Measurements from ENCODE around the gene CDPF1. TPM values are rescaled to one million over a fixed set of nuclear protein-coding genes. Genes with fewer than 3 reads are reported as not detected.

The CDPF1 gene
- total and polyA plus RNA-seq, 2 of the 4 experiments (the other 2 are of a cell fraction): 11.5 to 14.5 TPM

GRCh38 chr22:46289244-46289891 lies 39.3 kb upstream of the CDPF1 start:
- H2AK5ac ChIP-seq (ENCODE audit: low read depth, low read length): no peak overlapping the region
- no peak overlapping the region for H3K23ac ChIP-seq (ENCODE audit: low read depth, low read length)
- H2AFZ ChIP-seq (replicated peaks; ENCODE audit: low read length, poor library complexity): no peak overlapping the region
- no peaks in the 10 kb centered on the region for H3K27me3 ChIP-seq (ENCODE audit: control insufficient read depth, insufficient read depth, low read length)
- H3K4ac ChIP-seq (ENCODE audit: low read depth, low read length): no peak overlapping the region
- H3K27ac ChIP-seq (ENCODE audit: insufficient read depth, low read length): no peak overlapping the region
- H3K18ac ChIP-seq (ENCODE audit: low read depth, low read length): no peak overlapping the region
- 0 out of 2 replicates have a peak, but pooled peaks cover 6% of the 10 kb centered on the region for H3K9me1 ChIP-seq (ENCODE audit: insufficient read depth, low read length)
- no peak overlapping the region for H2BK20ac ChIP-seq (ENCODE audit: low read depth, low read length)
- H2BK120ac ChIP-seq (ENCODE audit: low read depth, low read length): no peak overlapping the region
- H2BK15ac ChIP-seq (ENCODE audit: low read depth, low read length): no peak overlapping the region
- DNase-seq (no peak), ATAC-seq (ENCODE audit: low read depth) (no peak)
- ChIA-PET CTCF (no interaction called here), POLR2A (ENCODE audit: unreplicated experiment) (interaction anchor here (0.5 kb wide), 1 partner anchor 216 kb away, joined by 4 read pairs; no protein-coding TSS in a partner anchor)
- no peak overlapping the region for H3K4me3 ChIP-seq (ENCODE audit: insufficient read depth, low read depth, low read length)
- WGBS, 2 experiments (ENCODE audit: extremely low coverage in 2 of 2, insufficient read length in 1 of 2): 94% methylated on average over 7 of the region's 33 CpGs; no CpG with 5 or more reads in 1 of the 2 experiments
- no peak overlapping the region for H3K9ac ChIP-seq (ENCODE audit: low read depth, low read length)
- H4K8ac ChIP-seq (ENCODE audit: low read depth in 2 of 2, low read length in 2 of 2): no peak overlapping the region
- intact Hi-C loops (cut with micrococcal nuclease): no loop called here
- no peaks in the 10 kb centered on the region for H3K79me1 ChIP-seq (ENCODE audit: low read depth in 1 of 2, low read length in 2 of 2)
- no peak overlapping the region for H4K91ac ChIP-seq (ENCODE audit: insufficient read depth, low read depth, low read length)
- no peak overlapping the region for H3K4me2 ChIP-seq (ENCODE audit: low read depth, low read length)
- peaks cover 59% of the 10 kb centered on the region for H3K36me3 ChIP-seq (ENCODE audit: control insufficient read depth, insufficient read depth, low read length)
- H3K4me1 ChIP-seq (ENCODE audit: control insufficient read depth, insufficient read depth, low read length): no peaks in the 10 kb centered on the region
- H3K56ac ChIP-seq (ENCODE audit: extremely low read depth, insufficient read depth, low read length): no peak overlapping the region
- in situ Hi-C loops (cut with MboI; ENCODE audit: low sequenced_read_pairs): no loop called here
- H3K14ac ChIP-seq (replicated peaks; ENCODE audit: low read depth, low read length): no peak overlapping the region
- dilution Hi-C loops (cut with HindIII; ENCODE audit: low sequenced_read_pairs, unreplicated experiment): no loop called here
- H4K20me1 ChIP-seq (ENCODE audit: insufficient read depth, low read length): no peaks in the 10 kb centered on the region
- TF ChIP-seq RFX5 (IDR thresholded peaks at IDR 0.05; ENCODE audit: low read depth, low read length) (no peak), CTCF (conservative IDR thresholded peaks at IDR 0.05; ENCODE audit: low read depth, low read length) (no peak), NFE2L2 (IDR thresholded peaks at IDR 0.05; ENCODE audit: low read depth, low read length) (no peak), FOS (IDR thresholded peaks at IDR 0.05; ENCODE audit: low read depth, low read length) (no peak), RCOR1 (IDR thresholded peaks at IDR 0.05; ENCODE audit: insufficient replicate concordance, low read length) (no peak), CHD1 (IDR thresholded peaks at IDR 0.05; ENCODE audit: low read depth, low read length) (no peak), RAD21 (IDR thresholded peaks at IDR 0.05; ENCODE audit: low read length) (no peak), ELK1 (IDR thresholded peaks at IDR 0.05; ENCODE audit: borderline replicate concordance, low read depth, low read length) (no peak), MXI1 (IDR thresholded peaks at IDR 0.05; ENCODE audit: borderline replicate concordance, low read depth, low read length) (no peak), MAZ (IDR thresholded peaks at IDR 0.05; ENCODE audit: borderline replicate concordance, low read depth, low read length) (no peak), POLR2A (IDR thresholded peaks at IDR 0.05; ENCODE audit: low read depth, low read length) (no peak), USF2 (IDR thresholded peaks at IDR 0.05; ENCODE audit: low read depth, low read length) (no peak), SMC3 (IDR thresholded peaks at IDR 0.05; ENCODE audit: low read depth, low read length) (no peak), CEBPB (IDR thresholded peaks at IDR 0.05; ENCODE audit: low read depth, low read length) (no peak)
- BruUV-seq (replicated peaks): no TSS peak
- H2AK9ac ChIP-seq (replicated peaks; ENCODE audit: low read depth, low read length, poor library complexity): no peak overlapping the region
- H2BK5ac ChIP-seq (ENCODE audit: low read depth, low read length, poor library complexity, severe bottlenecking): no peak overlapping the region
- no peak overlapping the region for H4K5ac ChIP-seq (ENCODE audit: low read depth, low read length)
- no peaks in the 10 kb centered on the region for H3K9me3 ChIP-seq (ENCODE audit: control insufficient read depth, insufficient read depth, low read length)
